ENCODE data around the gene AMDHD2.
"Not testable (repeated sequence)": the region's sequence is repeated elsewhere in the genome, so short reads cannot be mapped to it uniquely, and the experiment has no call there.

The AMDHD2 gene

GRCh38 chr16:2477327-2477726 lies 42.8 kb upstream of the AMDHD2 start:
- H3K4me3 ChIP-seq (ENCODE audit: low read length), result no peak overlapping the region
- no peak for TF ChIP-seq ZNF274 (IDR thresholded peaks at IDR 0.05; ENCODE audit: low read depth, low read length)

DNA sequence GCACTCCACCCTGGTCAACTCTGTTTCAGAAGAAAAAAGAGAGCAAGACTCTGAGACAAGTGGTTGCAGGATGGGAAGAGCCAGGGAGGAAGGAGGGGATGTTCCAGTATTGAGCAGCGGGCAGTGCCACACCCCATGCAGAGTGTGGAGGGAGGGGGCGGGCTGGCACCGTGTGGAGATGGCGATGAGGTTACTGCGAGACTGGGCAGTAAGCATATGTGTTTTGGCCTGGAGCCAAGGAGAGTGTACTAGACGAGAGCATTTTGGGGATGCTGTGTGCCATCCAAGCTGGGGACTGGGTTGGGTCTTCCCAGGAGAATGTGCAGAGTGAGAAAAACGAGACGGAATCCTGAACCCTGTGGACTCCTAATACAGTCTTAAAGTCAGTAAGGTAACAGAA lies 41.9 kb upstream of the AMDHD2 start:
- H3K4me3 ChIP-seq (ENCODE audit: low read length), result no peak overlapping the region
- no peak for TF ChIP-seq ZNF274 (IDR thresholded peaks at IDR 0.05; ENCODE audit: low read depth, low read length)

DNA sequence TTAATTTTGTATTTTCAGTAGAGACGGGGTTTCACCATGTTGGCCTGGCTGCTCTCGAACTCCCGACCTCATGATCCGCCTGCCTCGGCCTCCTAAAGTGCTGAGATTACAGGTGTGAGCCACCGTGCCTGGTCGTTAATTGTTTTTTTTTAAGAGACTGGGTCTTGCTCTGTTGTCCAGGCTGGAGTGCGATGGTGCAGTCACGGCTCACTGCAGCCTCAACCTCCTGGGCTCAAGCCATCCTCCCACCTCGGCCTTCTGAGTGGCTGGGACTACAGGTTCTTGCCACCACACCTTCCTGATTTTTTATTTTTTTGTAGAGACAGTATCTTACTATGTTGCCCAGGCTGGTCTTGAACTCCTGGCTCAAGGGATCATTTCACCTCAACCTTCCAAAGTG lies 40.2 kb upstream of the AMDHD2 start:
- not testable (repeated sequence) for H3K4me3 ChIP-seq (ENCODE audit: low read length)

- no peak for TF ChIP-seq ZNF274 (IDR thresholded peaks at IDR 0.05; ENCODE audit: low read depth, low read length)
- no peak overlapping the region for H3K4me3 ChIP-seq (ENCODE audit: low read length)
Observed at GRCh38 chr16:2480948-2481347, 39.2 kb upstream of the AMDHD2 start.

- TF ChIP-seq ZNF274 (IDR thresholded peaks at IDR 0.05; ENCODE audit: low read depth, low read length), result no peak
Observed at GRCh38 chr16:2481676-2482075, 38.5 kb upstream of the AMDHD2 start.

DNA sequence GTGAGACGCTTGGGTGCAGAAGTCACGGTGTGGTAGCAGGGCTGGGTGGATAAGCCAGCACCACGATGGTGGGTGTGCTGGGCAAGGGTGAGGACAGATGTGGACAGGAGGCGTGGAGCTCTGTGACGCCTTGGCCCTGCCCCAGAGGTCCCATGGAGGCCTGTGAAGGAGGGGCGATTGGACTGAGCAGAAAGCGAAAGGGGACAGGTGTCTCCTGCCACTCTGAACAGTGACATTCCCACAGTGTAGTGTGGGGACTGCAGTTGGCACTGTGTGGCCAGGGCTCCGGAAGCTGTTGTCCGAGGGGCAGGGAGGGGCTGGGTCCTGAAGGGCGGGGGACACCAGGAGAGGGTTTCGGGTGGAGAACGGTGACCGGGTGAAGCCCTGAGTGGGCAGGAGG lies 37.9 kb upstream of the AMDHD2 start:
- no peak overlapping the region for H3K4me3 ChIP-seq (ENCODE audit: low read length)
- TF ChIP-seq ZNF274 (IDR thresholded peaks at IDR 0.05; ENCODE audit: low read depth, low read length), result no peak

More at GRCh38 chr16:2481676-2482075, 38.5 kb upstream of the AMDHD2 start:
- no peak overlapping the region for H3K4me3 ChIP-seq (ENCODE audit: low read length)

DNA sequence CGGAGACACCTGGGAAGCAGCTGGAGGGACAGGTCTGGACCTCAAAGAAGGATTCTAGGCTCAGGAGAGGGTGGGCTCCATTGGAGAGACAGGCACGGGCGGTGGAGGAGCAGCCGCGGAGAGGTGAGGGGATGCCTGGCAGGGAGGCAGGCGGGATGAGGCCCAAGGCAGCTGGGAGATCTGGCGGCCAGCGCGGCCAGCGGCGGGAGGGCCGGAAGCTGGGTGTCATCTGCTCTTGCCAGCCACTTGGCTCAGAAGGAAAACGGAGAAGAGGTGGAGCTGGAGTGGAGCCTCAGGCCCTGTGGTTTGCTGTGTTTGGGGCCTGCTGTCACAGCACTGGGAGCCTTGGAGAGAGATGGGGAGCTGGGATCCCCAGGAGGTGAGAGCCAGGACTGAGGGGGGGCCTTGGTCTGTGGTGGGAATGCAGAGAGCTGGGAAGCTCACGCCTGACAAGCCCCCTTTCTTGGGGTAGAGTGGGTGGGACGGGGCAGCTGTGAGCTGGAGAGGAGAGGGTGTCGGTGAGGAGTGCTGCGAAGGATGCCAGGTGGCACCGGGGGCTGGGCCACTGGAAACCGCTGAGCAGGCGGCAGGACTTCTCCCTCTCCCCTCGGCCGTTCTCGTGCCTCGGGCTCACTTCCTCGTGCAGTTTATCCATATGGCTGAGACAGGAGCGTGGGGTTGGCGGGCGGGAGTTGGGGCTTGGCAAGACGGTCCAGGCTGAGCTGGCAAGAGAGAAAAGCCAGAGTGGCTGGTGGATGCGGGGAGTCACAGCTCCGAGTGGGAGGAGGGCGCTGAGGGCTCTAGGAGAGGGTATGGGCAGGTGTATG lies 37.2 kb upstream of the AMDHD2 start:
- H3K4me3 ChIP-seq (ENCODE audit: low read length), result no peak overlapping the region
- TF ChIP-seq ZNF274 (IDR thresholded peaks at IDR 0.05; ENCODE audit: low read depth, low read length), result no peak

DNA sequence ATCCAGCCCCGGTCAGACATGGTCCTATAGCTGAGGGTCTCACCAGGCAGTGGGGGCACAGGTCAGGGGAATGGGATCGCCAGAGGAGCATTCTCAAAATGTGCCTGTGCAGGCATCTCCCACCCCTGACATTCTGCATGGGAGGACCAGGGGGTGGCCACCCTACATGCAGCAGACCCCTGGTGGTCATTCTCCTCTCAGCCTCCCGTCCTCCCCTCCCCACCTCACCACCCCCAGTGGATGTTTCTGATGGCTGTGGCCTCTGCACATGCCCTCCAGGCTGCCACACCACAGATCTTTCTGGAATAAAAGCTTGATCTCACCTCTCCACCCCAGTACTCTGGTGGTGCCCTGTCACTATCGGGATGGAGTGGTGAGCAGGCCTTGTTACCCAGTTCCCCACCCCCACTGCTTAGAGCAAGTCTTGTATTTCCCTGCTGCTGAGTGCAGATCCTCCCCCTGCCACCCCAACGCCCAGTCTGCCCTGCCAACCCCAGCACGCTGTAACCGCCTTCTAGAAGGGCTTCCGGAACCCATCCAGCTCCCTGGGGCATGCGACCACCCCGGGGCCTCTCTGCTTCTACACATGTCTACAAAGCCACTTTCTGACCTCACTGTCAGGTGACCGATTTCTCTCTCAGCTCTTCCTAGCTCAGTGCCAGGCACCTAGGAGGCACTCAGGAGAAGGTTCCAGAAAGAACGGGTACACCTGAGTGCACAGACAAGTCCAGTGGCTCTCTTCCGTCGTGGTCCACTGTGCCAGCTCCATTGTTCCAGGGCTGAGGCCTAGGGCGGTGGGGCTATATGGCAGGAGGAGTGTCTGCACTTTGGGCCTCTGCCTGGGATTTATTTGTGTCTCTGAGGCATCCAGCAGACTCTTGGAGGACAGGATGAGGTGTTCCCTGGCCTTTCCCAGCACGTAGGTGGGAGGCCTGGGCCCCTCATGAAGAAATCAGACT lies 36.0 kb upstream of the AMDHD2 start:
- H3K4me3 ChIP-seq (ENCODE audit: low read length), result no peak overlapping the region
- no peak for TF ChIP-seq ZNF274 (IDR thresholded peaks at IDR 0.05; ENCODE audit: low read depth, low read length)

- no peak overlapping the region for H3K4me3 ChIP-seq (ENCODE audit: low read length)
- TF ChIP-seq ZNF274 (IDR thresholded peaks at IDR 0.05; ENCODE audit: low read depth, low read length), result no peak
Observed at GRCh38 chr16:2484898-2485508, 35.2 kb upstream of the AMDHD2 start.

- no peak for TF ChIP-seq ZNF274 (IDR thresholded peaks at IDR 0.05; ENCODE audit: low read depth, low read length)
- H3K4me3 ChIP-seq (ENCODE audit: low read length), result no peak overlapping the region
Observed at GRCh38 chr16:2485811-2486507, 34.2 kb upstream of the AMDHD2 start.

GRCh38 chr16:2486645-2487516 lies 33.3 kb upstream of the AMDHD2 start:
- TF ChIP-seq ZNF274 (IDR thresholded peaks at IDR 0.05; ENCODE audit: low read depth, low read length), result no peak
- H3K4me3 ChIP-seq (ENCODE audit: low read length), result no peak overlapping the region

GRCh38 chr16:2487517-2487842 lies 32.7 kb upstream of the AMDHD2 start:
- H3K4me3 ChIP-seq (ENCODE audit: low read length), result no peak overlapping the region
- TF ChIP-seq ZNF274 (IDR thresholded peaks at IDR 0.05; ENCODE audit: low read depth, low read length), result no peak

- TF ChIP-seq ZNF274 (IDR thresholded peaks at IDR 0.05; ENCODE audit: low read depth, low read length), result no peak
- H3K4me3 ChIP-seq (ENCODE audit: low read length), result no peak overlapping the region
Observed at GRCh38 chr16:2487903-2488531, 32.2 kb upstream of the AMDHD2 start.
